GM19328 (cell line): ENCODE results near the gene ADAM8.
"Not testable (repeated sequence)": the region's sequence is repeated elsewhere in the genome, so short reads cannot be mapped to it uniquely, and the experiment has no call there.

Experiments
- ATAC-seq: cut with Tn5 transposase; IDR thresholded peaks from one replicate; pipeline ENCODE4 v1.9.1; 2021; ENCODE audit warnings: mild to moderate bottlenecking, moderate library complexity; ENCODE audit not compliant: unreplicated experiment

Gene ADAM8

DNA sequence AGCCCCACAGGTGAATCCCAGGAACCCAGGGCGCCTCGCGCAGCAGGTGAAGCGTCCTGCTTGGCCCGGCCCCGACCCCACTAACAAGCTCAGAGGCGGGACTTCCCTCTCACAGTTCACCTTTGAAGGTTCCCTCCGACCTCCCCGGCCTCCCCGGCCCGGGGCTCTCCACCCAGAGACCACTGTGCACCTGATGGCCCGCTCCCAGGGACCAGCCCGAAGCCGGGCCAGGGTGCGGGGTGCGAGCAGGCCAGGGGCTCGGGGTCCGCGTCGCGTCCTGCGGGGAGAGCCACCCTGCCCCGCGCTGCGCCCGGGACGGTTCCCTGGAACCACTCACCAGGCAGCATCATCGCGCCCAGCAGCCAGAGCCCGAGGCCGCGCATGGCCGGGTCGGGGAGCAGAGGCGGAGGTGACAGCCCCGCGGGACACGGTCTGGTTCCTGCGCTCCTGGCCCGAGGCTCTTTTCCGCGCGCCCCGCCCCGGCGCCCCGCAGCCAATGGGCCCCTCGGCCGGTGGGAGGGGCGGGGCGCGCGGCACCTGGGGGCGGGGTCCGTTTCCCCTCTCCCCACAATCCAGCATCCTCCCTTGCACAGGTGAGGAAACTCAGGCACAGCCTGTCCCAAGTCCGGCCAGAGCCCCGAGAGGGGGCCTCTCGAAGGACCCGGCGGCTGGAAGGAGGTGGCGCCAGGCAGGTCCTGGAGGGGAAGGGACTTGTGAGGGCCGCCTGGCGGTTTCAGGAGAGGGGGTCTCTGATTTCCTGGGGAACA is at the start of gene ADAM8:
Gene ADAM8, minus strand, starts transcription at position 434 of the 767 bp plus-strand sequence. Its CDS starts 51 bp downstream, at position 383.
- ATAC-seq: peak; percentile 54

DNA sequence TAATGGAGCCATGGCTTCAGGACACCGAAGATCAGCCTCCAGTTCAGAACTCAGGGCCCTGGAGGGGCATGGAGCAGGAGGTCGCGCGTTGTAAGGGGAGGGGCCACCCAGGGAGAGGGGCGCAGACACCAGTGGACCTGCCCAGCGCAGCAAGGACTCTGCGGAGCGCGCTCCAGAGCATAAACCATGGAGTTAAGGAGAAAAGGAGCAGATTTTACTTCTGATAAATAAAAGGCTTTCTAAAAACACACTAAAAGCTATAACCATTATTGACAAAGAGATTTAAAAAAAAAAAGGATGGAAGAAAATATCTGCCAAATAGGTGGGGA is 49.5 kb upstream of the ADAM8 start:
- ATAC-seq: no peak

GRCh38 chr10:133325440-133326222 is 49.0 kb upstream of the ADAM8 start:
- no peak for ATAC-seq

DNA sequence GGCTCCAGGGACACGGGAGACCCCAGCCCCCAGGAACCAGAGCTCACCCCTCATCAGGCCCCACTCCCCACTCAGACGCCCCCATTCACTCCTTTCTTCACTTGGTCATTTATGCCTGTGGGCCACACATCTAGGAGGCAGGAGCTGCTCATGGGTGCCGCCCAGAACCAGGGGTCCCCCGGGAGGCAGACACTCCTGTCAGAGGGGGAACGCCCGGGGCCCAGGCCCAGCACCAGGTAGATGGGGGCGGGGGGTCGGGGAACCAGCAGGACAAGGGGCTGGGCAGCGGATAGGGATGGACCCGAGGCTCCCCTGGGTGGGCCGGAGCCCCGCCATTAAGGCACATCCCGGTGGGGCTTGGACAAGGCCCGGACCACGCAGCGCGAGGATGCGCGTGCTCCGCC is 48.2 kb upstream of the ADAM8 start:
- ATAC-seq: no peak

GRCh38 chr10:133324198-133324792 is 47.6 kb upstream of the ADAM8 start:
- no peak for ATAC-seq

DNA sequence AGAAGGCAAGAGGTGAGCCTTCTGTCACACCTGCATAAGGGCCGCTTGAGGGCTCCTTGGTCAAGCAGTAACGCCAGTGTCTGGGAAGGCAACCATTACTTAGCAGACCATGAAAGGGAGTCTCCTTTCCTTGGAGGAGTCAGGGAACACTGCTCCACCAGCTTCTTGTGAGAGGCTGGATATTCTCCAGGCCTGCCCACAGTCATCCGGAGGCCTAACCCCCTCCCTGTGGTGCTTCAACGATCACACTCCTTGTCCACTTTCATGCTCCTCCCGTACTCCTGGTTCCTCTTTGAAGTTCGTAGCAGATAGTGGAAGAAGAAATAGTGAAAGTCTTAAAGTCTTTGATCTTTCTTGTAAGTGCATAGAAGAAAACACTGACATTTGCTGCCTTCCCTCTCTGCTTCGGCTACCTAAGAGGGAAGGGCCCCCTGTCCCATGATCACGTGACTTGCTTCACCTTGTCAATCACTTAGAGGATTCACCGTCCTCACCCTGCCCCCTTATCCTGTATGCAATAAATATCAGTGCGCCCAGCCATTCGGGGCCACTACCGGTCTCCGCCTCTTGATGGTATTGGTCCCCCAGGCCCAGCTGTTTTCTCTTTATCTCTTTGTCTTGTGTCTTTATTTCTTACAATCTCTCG is 45.5 kb upstream of the ADAM8 start:
- not testable (repeated sequence) for ATAC-seq

- not testable (repeated sequence) for ATAC-seq
Measured at GRCh38 chr10:133320852-133321422, 44.3 kb upstream of the ADAM8 start.

GRCh38 chr10:133318494-133319127 is 41.9 kb upstream of the ADAM8 start:
- ATAC-seq: no peak

DNA sequence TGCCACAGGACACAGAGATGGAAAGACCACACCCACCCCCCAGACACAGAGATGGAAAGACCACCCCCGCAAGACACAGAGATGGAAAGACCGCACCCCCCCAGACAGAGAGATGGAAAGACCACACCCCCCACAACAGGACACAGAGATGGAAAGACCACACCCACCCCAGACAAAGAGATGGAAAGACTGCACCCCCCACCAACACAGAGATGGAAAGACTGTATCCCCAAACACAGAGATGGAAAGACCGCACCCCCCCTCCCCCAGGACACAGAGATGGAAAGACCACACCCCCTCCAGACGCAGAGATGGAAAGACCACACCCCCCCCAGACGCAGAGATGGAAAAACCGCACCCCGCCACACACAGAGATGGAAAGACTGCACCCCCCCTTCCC is 40.1 kb upstream of the ADAM8 start:
- ATAC-seq: no peak

- ATAC-seq: no peak
Measured at GRCh38 chr10:133316266-133316665, 39.6 kb upstream of the ADAM8 start.

DNA sequence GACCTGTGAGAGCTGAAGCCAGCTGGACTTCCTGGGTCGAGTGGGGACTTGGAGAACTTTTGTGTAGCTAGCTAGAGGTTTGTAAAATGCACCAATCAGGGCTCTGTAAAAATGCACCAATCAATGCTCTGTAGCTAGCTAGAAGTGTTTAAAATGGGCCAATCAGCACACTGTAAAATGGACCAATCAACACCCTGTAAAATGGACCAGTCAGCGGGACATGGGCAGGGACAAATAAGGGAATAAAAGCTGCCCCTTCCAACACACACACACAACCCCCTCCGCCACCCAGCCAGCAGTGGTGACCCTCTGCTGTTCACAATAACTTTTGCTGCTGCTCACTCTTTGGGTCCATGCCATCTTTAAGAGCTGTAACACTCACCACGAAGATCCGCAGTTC is 39.2 kb upstream of the ADAM8 start:
- ATAC-seq: no peak

- no peak for ATAC-seq
Measured at GRCh38 chr10:133314911-133315310, 38.2 kb upstream of the ADAM8 start.

GRCh38 chr10:133313192-133313591 is 36.5 kb upstream of the ADAM8 start:
- no peak for ATAC-seq

GRCh38 chr10:133312769-133313145 is 36.1 kb upstream of the ADAM8 start:
- no peak for ATAC-seq

DNA sequence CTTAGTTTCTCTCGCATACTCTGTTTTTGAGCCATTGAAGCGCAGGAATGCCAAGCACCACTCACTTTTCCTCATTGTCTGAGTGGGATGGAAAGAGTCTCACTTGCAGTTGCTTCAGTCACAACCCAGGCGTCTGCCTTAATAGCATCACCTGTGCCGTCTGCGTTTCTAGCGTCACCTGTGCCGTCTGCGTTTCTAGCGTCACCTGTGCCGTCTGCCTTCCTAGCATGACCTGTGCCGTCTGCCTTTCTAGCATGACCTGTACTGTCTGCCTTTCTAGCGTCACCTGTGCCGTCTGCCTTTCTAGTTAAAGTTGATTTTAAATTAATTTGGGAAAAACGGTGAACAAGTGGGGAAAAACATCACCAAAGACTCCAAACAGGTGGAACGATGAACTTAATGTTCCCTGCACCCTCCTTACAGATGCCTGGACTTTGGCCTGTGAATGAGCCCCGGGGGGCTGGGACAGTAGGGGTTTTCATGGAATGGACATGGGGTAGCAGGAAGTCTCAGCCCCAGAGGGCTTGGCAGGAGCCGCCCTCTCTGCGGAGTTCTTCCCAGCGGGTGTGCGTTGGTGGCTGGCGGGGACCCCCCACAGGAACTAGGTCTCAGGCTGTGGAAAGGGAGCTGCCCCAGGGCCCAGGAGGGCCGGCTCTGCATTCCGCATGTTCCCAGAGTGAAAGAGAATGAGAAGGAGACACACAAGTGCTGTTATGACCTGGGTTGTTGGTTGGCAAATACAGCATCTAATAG is 35.5 kb upstream of the ADAM8 start:
- ATAC-seq: no peak

DNA sequence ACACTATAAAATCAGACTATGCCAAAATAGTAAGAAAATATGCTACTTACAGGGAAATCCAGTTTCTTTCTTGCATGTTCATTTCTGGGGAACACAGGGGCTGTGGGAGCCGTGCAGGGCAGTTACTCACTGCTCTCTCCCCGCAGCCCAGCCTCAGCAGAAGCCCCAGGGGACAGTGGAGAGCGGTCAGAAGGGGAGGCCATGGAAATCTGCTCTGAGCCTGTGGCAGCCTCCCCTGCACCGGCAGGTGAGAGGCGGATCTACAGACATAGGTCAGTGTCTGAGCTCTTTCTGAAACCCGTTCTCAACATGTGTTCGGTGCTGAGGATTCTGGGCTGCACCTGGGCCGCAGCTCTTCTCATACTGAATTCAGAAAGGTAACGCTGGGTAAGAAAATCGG is 34.9 kb upstream of the ADAM8 start:
- no peak for ATAC-seq

GRCh38 chr10:133310789-133311188 is 34.1 kb upstream of the ADAM8 start:
- no peak for ATAC-seq

DNA sequence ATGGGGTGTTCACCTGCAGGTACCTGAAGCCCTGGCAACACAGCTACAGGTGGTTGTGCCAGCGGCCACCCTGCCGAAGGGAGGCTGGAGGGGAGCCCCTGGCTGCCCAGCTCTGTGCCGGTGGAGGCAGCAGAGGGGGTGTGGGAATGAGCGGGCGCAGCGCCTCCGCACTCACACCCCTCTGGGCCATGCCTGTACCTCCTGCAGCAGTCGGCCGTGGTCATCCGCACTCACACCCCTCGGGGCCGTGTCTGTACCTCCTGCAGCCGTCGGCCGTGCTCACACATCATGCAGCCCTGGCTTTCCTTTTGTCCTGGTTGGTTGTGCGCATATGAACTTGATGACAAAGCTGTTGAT is 33.7 kb upstream of the ADAM8 start:
- no peak for ATAC-seq

DNA sequence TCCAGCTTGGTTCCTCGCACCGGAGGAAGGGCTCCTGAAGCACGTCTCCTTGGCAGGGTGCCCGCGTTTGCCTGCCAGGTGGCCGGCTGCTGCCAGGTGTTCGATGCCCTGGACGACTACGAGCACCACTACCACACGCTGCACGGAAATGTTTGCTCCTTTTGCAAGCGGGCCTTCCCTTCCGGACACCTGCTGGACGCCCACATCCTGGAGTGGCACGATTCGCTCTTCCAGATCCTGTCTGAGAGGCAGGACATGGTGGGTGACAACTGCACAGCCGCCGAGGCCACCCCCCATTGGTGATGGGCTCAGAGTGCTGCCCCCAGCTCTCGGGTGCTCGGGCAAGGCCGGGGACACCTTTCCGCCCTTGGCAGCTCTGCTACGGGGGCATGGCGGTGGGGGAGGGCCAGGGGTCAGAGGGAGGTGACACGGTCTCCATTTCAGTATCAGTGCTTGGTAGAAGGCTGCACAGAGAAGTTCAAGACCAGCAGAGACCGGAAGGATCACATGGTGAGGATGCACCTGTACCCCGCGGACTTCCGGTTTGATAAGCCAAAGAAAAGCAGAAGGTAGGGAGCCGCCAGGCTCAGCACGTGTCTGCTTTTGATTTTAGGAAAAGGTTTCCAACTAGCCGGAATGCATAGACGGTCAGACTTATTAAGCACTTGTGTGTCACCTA is 33.2 kb upstream of the ADAM8 start:
- no peak for ATAC-seq
